OCI-LY1 (cell line): ENCODE results near the gene GET3.

Experiments used
- CTCF ChIP-seq: fragments of 200-600 bp; sonication (generic), shearing (Covaris generic); IDR thresholded peaks from 2 replicates; pipeline ENCODE4 v1.5.1; 2017; ENCODE audit warnings: mild to moderate bottlenecking, antibody characterized with exemption, low read length, moderate library complexity, mixed read lengths
- EZH2 ChIP-seq: fragments of 200-600 bp; sonication (generic), shearing (Covaris generic); IDR thresholded peaks from 2 replicates; pipeline ENCODE4 v1.8.0; 2017; ENCODE audit warnings: borderline replicate concordance, mixed run types, mild to moderate bottlenecking, antibody characterized with exemption, low read length, moderate library complexity, mixed read lengths

- TF ChIP-seq CTCF (no peak), EZH2 (no peak)
These were observed 26.1 kb upstream of the GET3 start for GRCh38 chr19:12711187-12711586.
